ENCODE data around the gene IGFBP6. TPM values are rescaled to one million over a fixed set of nuclear protein-coding genes. Genes with fewer than 3 reads are reported as not detected.
"Not testable (repeated sequence)": the region's sequence is repeated elsewhere in the genome, so short reads cannot be mapped to it uniquely, and the experiment has no call there.

Gene IGFBP6
- total RNA-seq, 5 donors from 2014 or later (not counting 1 experiment from before 2014, with no cell fraction given): 0.67 to 1.4 (median 0.79) TPM; not detected in 2

- not testable (repeated sequence) for H3K4me3 Mint-ChIP-seq; H3K4me3 ChIP-seq (ENCODE audit: control insufficient read depth in 1 of 2, extremely low read depth in 1 of 2, low read length in 1 of 2); H3K9me3 Mint-ChIP-seq; H3K36me3 ChIP-seq (ENCODE audit: control insufficient read depth in 2 of 2, extremely low read depth in 1 of 2, insufficient read depth in 1 of 2, low read length in 1 of 2); DNase-seq; H3K27ac Mint-ChIP-seq; H3K27me3 Mint-ChIP-seq; H3K36me3 Mint-ChIP-seq; H3K27ac ChIP-seq (ENCODE audit: low read length); H3K9me3 ChIP-seq; ATAC-seq (replicated peaks in 1 of 4)
- ChIA-PET POLR2A (interaction anchor here in 1 of 2 donors (0.6 kb wide), 1 partner anchor 397 kb away, joined by 3 read pairs; no protein-coding TSS in a partner anchor), CTCF (interaction anchor here (0.9 to 1.4 kb wide), 2 partner anchors 30 to 106 kb away, joined by 3 to 9 read pairs; no protein-coding TSS in a partner anchor)
- H3K27me3 ChIP-seq (replicated peaks in 1 of 2; ENCODE audit: control insufficient read depth in 2 of 2, extremely low read depth in 1 of 2, insufficient read depth in 2 of 2, low read length in 1 of 2): peaks cover 0 to 16% of the 10 kb centered on the region in 2 experiments
- H3K4me1 Mint-ChIP-seq: peaks cover 27 to 28% (median 28%) of the 10 kb centered on the region in 3 donors
- H3K4me1 ChIP-seq (ENCODE audit: control insufficient read depth in 1 of 2, extremely low read depth in 1 of 2, insufficient read depth in 2 of 2, low read length in 2 of 2): peaks cover 7 to 32% of the 10 kb centered on the region in 2 experiments
- WGBS (ENCODE audit: insufficient coverage): no CpG with 5 or more reads among the region's 3 CpGs
These were observed 1.9 kb upstream of the IGFBP6 start for GRCh38 chr12:53095596-53095895.

GRCh38 chr12:53096089-53096741 is 1.3 kb upstream of the IGFBP6 start:
- no peak for ATAC-seq (replicated peaks in 1 of 4)
- CTCF ChIA-PET: interaction anchor here (0.6 to 1.4 kb wide), 3 partner anchors 17 to 105 kb away, joined by 3 to 9 read pairs (median 7); partner anchors contain the start of gene SPRYD3 (in 1 of the 2)
- no peak for DNase-seq
- no peak overlapping the region for H3K27ac Mint-ChIP-seq
- peaks cover 0 to 16% of the 10 kb centered on the region in 2 experiments for H3K27me3 ChIP-seq (replicated peaks in 1 of 2; ENCODE audit: control insufficient read depth in 2 of 2, extremely low read depth in 1 of 2, insufficient read depth in 2 of 2, low read length in 1 of 2)
- peaks cover 7 to 36% of the 10 kb centered on the region in 2 experiments for H3K4me1 ChIP-seq (ENCODE audit: control insufficient read depth in 1 of 2, extremely low read depth in 1 of 2, insufficient read depth in 2 of 2, low read length in 2 of 2)
- peaks cover 27 to 30% (median 29%) of the 10 kb centered on the region in 3 donors for H3K4me1 Mint-ChIP-seq
- 100% methylated on average over 6 of the region's 11 CpGs for WGBS (ENCODE audit: insufficient coverage)
- H3K9me3 Mint-ChIP-seq: no peaks in the 10 kb centered on the region
- no peak overlapping the region for H3K4me3 ChIP-seq (ENCODE audit: control insufficient read depth in 1 of 2, extremely low read depth in 1 of 2, low read length in 1 of 2)
- no peak overlapping the region for H3K27ac ChIP-seq (ENCODE audit: low read length)
- H3K9me3 ChIP-seq: no peaks in the 10 kb centered on the region
- POLR2A ChIA-PET: no interaction called here
- peak overlapping the region in 1 of 3 donors; percentile 79 for H3K4me3 Mint-ChIP-seq
- peaks cover 0 to 8% of the 10 kb centered on the region in 2 donors for H3K27me3 Mint-ChIP-seq
- no peaks in the 10 kb centered on the region for H3K36me3 Mint-ChIP-seq
- no peaks in the 10 kb centered on the region for H3K36me3 ChIP-seq (ENCODE audit: control insufficient read depth in 2 of 2, extremely low read depth in 1 of 2, insufficient read depth in 1 of 2, low read length in 1 of 2)

GRCh38 chr12:53096759-53097158 is 708 bp upstream of the IGFBP6 start:
- peaks cover 0 to 16% of the 10 kb centered on the region in 2 experiments for H3K27me3 ChIP-seq (replicated peaks in 1 of 2; ENCODE audit: control insufficient read depth in 2 of 2, extremely low read depth in 1 of 2, insufficient read depth in 2 of 2, low read length in 1 of 2)
- DNase-seq (no peak), ATAC-seq (replicated peaks in 1 of 4) (no peak)
- H3K4me1 ChIP-seq (ENCODE audit: control insufficient read depth in 1 of 2, extremely low read depth in 1 of 2, insufficient read depth in 2 of 2, low read length in 2 of 2): peaks cover 7 to 38% of the 10 kb centered on the region in 2 experiments
- Mint-ChIP-seq H3K27ac (peak overlapping the region; percentile 17 to 66), H3K27me3 (peaks cover 0 to 8% of the 10 kb centered on the region in 2 donors), H3K9me3 (no peaks in the 10 kb centered on the region), H3K36me3 (no peaks in the 10 kb centered on the region), H3K4me1 (peaks cover 29 to 33% (median 29%) of the 10 kb centered on the region in 3 donors), H3K4me3 (peak overlapping the region; percentile 69 to 79 (median 78))
- ChIA-PET POLR2A (no interaction called here), CTCF (interaction anchor here in 1 of 2 donors (3.2 kb wide), 1 partner anchor 30 kb away, joined by 25 read pairs; no protein-coding TSS in a partner anchor)
- 83% methylated on average over 7 of the region's 9 CpGs for WGBS (ENCODE audit: insufficient coverage)
- H3K36me3 ChIP-seq (ENCODE audit: control insufficient read depth in 2 of 2, extremely low read depth in 1 of 2, insufficient read depth in 1 of 2, low read length in 1 of 2): no peaks in the 10 kb centered on the region
- H3K9me3 ChIP-seq: no peaks in the 10 kb centered on the region
- H3K27ac ChIP-seq (ENCODE audit: low read length): no peak overlapping the region
- H3K4me3 ChIP-seq (ENCODE audit: control insufficient read depth in 1 of 2, extremely low read depth in 1 of 2, low read length in 1 of 2): no peak overlapping the region

- no peaks in the 10 kb centered on the region for H3K36me3 Mint-ChIP-seq
- H3K4me1 ChIP-seq (ENCODE audit: control insufficient read depth in 1 of 2, extremely low read depth in 1 of 2, insufficient read depth in 2 of 2, low read length in 2 of 2): peaks cover 10 to 42% of the 10 kb centered on the region in 2 experiments
- H3K27me3 ChIP-seq (replicated peaks in 1 of 2; ENCODE audit: control insufficient read depth in 2 of 2, extremely low read depth in 1 of 2, insufficient read depth in 2 of 2, low read length in 1 of 2): peaks cover 0 to 16% of the 10 kb centered on the region in 2 experiments
- peak overlapping the region; percentile 38 for H3K27ac ChIP-seq (ENCODE audit: low read length)
- peak overlapping the region; percentile 17 to 66 for H3K27ac Mint-ChIP-seq
- DNase-seq: no peak
- no peaks in the 10 kb centered on the region for H3K9me3 Mint-ChIP-seq
- ChIA-PET CTCF (interaction anchor here in 1 of 2 donors (2.7 to 3.2 kb wide), 2 partner anchors 11 to 30 kb away, joined by 11 to 25 read pairs; no protein-coding TSS in a partner anchor), POLR2A (no interaction called here)
- H3K27me3 Mint-ChIP-seq: peaks cover 0 to 6% of the 10 kb centered on the region in 2 donors
- no peaks in the 10 kb centered on the region for H3K9me3 ChIP-seq
- H3K4me1 Mint-ChIP-seq: peaks cover 32 to 37% (median 33%) of the 10 kb centered on the region in 3 donors
- peak overlapping the region; percentile 69 to 79 (median 78) for H3K4me3 Mint-ChIP-seq
- no peaks in the 10 kb centered on the region for H3K36me3 ChIP-seq (ENCODE audit: control insufficient read depth in 2 of 2, extremely low read depth in 1 of 2, insufficient read depth in 1 of 2, low read length in 1 of 2)
- WGBS (ENCODE audit: insufficient coverage): 40% methylated on average over 4 of the region's 9 CpGs
- H3K4me3 ChIP-seq (ENCODE audit: control insufficient read depth in 1 of 2, extremely low read depth in 1 of 2, low read length in 1 of 2): peak overlapping the region; percentile 50 to 58
- no peak for ATAC-seq (replicated peaks in 1 of 4)
These were observed 282 bp upstream of the IGFBP6 start for GRCh38 chr12:53097207-53097563.

- H3K36me3 ChIP-seq (ENCODE audit: control insufficient read depth in 2 of 2, extremely low read depth in 1 of 2, insufficient read depth in 1 of 2, low read length in 1 of 2): no peaks in the 10 kb centered on the region
- DNase-seq (peak in 2 of 35 experiments; percentile 29 to 30), ATAC-seq (replicated peaks in 1 of 4) (no peak)
- ChIA-PET POLR2A (interaction anchor here in 1 of 2 donors (1.2 kb wide), 1 partner anchor 19 kb away, joined by 3 read pairs; the partner anchor contains the start of gene SPRYD3), CTCF (interaction anchor here (0.6 to 3.2 kb wide), 11 partner anchors 12 to 901 kb away, joined by 3 to 32 read pairs (median 3); partner anchors contain the start of gene SPRYD3 (in 1 of the 2))
- Mint-ChIP-seq H3K4me1 (peaks cover 45 to 50% (median 45%) of the 10 kb centered on the region in 3 donors), H3K4me3 (peak overlapping the region; percentile 75 to 79 (median 77)), H3K27ac (peak overlapping the region; percentile 74 to 88), H3K36me3 (no peaks in the 10 kb centered on the region), H3K27me3 (peaks cover 0 to 6% of the 10 kb centered on the region in 2 donors), H3K9me3 (no peaks in the 10 kb centered on the region)
- peaks cover 23 to 55% of the 10 kb centered on the region in 2 experiments for H3K4me1 ChIP-seq (ENCODE audit: control insufficient read depth in 1 of 2, extremely low read depth in 1 of 2, insufficient read depth in 2 of 2, low read length in 2 of 2)
- WGBS (ENCODE audit: insufficient coverage): 66% methylated on average over 3 of the region's 13 CpGs
- peak overlapping the region; percentile 50 to 58 for H3K4me3 ChIP-seq (ENCODE audit: control insufficient read depth in 1 of 2, extremely low read depth in 1 of 2, low read length in 1 of 2)
- H3K27me3 ChIP-seq (replicated peaks in 1 of 2; ENCODE audit: control insufficient read depth in 2 of 2, extremely low read depth in 1 of 2, insufficient read depth in 2 of 2, low read length in 1 of 2): peaks cover 0 to 16% of the 10 kb centered on the region in 2 experiments
- no peaks in the 10 kb centered on the region for H3K9me3 ChIP-seq
- H3K27ac ChIP-seq (ENCODE audit: low read length): peak overlapping the region; percentile 52
These were observed 1.0 kb downstream of the IGFBP6 start for GRCh38 chr12:53098354-53098981.

Data from T-cell (primary cell).